ENCODE data around the gene SCMH1. TPM values are rescaled to one million over a fixed set of nuclear protein-coding genes. Genes with fewer than 3 reads are reported as not detected.
"Not testable (repeated sequence)": the region's sequence is repeated elsewhere in the genome, so short reads cannot be mapped to it uniquely, and the experiment has no call there.

The SCMH1 gene
- total RNA-seq, 6 experiments from 2014 or later, result 16.9 to 24.4 (median 21.7) TPM

DNA sequence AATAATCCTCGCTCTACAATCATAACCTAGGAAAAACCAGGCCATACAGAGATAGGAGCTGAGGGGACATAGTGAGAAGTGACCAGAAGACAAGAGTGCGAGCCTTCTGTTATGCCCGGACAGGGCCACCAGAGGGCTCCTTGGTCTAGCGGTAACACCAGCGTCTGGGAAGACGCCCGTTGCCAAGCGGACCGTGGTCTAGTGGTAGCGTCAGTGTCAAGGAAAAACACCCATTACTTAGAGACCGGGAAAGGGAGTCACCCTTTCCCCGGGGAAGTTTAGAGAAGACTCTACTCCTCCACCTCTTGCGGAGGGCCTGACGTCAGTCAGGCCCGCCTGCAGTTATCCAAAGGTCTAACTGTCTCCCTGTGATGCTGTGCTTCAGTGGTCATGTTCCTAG, 124.9 kb downstream of the SCMH1 start:
- H3K36me3 Mint-ChIP-seq (ENCODE audit: low read depth), result peaks cover 17% of the 10 kb centered on the region
- TF ChIP-seq, protein P1, sequence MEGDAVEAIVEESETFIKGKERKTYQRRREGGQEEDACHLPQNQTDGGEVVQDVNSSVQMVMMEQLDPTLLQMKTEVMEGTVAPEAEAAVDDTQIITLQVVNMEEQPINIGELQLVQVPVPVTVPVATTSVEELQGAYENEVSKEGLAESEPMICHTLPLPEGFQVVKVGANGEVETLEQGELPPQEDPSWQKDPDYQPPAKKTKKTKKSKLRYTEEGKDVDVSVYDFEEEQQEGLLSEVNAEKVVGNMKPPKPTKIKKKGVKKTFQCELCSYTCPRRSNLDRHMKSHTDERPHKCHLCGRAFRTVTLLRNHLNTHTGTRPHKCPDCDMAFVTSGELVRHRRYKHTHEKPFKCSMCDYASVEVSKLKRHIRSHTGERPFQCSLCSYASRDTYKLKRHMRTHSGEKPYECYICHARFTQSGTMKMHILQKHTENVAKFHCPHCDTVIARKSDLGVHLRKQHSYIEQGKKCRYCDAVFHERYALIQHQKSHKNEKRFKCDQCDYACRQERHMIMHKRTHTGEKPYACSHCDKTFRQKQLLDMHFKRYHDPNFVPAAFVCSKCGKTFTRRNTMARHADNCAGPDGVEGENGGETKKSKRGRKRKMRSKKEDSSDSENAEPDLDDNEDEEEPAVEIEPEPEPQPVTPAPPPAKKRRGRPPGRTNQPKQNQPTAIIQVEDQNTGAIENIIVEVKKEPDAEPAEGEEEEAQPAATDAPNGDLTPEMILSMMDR (IDR thresholded peaks at IDR 0.05), result peak; percentile 36
- H3K4me3 Mint-ChIP-seq; DNase-seq; H3K27me3 Mint-ChIP-seq (ENCODE audit: insufficient read depth); H3K27ac Mint-ChIP-seq; H3K9me3 Mint-ChIP-seq; H3K4me1 Mint-ChIP-seq (ENCODE audit: low read depth): not testable (repeated sequence)

DNA sequence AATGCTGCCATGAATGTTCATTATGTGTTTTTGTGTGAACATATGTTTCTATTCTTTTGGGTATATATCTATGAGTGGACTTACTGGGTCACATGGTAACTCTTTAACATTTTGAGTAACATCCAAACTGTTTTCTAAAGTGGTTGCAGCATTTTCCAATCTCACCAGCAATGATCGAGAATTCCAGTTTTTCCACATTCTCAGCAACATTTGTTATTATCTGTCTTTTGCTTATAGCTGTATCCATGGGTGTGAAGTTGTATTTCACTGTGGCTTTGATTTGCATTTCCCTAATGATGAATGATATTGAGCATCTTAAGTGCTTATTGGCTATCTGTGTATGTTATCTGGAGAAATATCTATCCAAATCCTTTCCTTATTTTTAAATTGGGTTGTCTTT, 131.4 kb downstream of the SCMH1 start:
- Mint-ChIP-seq H3K36me3 (ENCODE audit: low read depth) (peaks cover 11% of the 10 kb centered on the region; the same call in 1 of the 2 replicates), H3K4me1 (ENCODE audit: low read depth) (peaks cover 37% of the 10 kb centered on the region), H3K27me3 (ENCODE audit: insufficient read depth) (no peaks in the 10 kb centered on the region; the same call in 1 of the 2 replicates), H3K4me3 (no peak overlapping the region; the same call in 1 of the 2 replicates), H3K27ac (peak overlapping the region; percentile 92; the same call in 1 of the 2 replicates), H3K9me3 (no peaks in the 10 kb centered on the region)
- DNase-seq, result no peak
- TF ChIP-seq, protein P1 (IDR thresholded peaks at IDR 0.05), result no peak

DNA sequence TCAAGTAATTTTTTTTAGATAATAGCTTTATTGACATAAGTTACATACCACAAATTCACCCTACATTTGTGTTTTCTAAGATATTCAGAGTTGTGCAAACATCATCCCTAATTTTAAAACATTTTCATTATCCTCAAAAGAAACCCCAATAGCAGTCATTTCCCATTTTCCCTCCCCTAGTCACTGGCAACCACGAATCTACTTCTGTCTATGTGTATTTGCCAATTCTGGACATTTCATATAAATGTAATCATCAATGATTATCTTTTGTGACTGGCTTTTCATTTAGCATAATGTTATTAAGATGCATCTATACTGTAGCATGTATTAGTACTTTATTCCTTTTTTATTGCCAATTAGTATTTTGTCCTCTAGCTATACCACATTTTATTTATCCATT, 131.8 kb downstream of the SCMH1 start:
- Mint-ChIP-seq H3K9me3 (no peaks in the 10 kb centered on the region), H3K27ac (peak overlapping the region; percentile 92), H3K36me3 (ENCODE audit: low read depth) (peaks cover 9% of the 10 kb centered on the region; the same call in 1 of the 2 replicates), H3K27me3 (ENCODE audit: insufficient read depth) (no peaks in the 10 kb centered on the region; the same call in 1 of the 2 replicates), H3K4me3 (peak overlapping the region; percentile 71), H3K4me1 (ENCODE audit: low read depth) (peaks cover 37% of the 10 kb centered on the region)
- no peak for DNase-seq
- TF ChIP-seq, protein P1 (IDR thresholded peaks at IDR 0.05), result no peak

- Mint-ChIP-seq H3K27me3 (ENCODE audit: insufficient read depth) (no peaks in the 10 kb centered on the region; the same call in 1 of the 2 replicates), H3K4me1 (ENCODE audit: low read depth) (peaks cover 37% of the 10 kb centered on the region), H3K36me3 (ENCODE audit: low read depth) (peaks cover 9% of the 10 kb centered on the region; the same call in 1 of the 2 replicates), H3K9me3 (no peaks in the 10 kb centered on the region), H3K27ac (peak overlapping the region; percentile 92), H3K4me3 (peak overlapping the region; percentile 71)
- peak; percentile 86 for DNase-seq
- TF ChIP-seq, protein P1 (IDR thresholded peaks at IDR 0.05), result no peak
These were observed 132.6 kb downstream of the SCMH1 start for GRCh38 chr1:41109310-41110197.

- peaks cover 37% of the 10 kb centered on the region for H3K4me1 Mint-ChIP-seq (ENCODE audit: low read depth)
- peak overlapping the region; percentile 92 for H3K27ac Mint-ChIP-seq
- TF ChIP-seq, protein P1 (IDR thresholded peaks at IDR 0.05), result no peak
- peak; percentile 1 for DNase-seq
- peaks cover 9% of the 10 kb centered on the region; the same call in 1 of the 2 replicates for H3K36me3 Mint-ChIP-seq (ENCODE audit: low read depth)
- no peaks in the 10 kb centered on the region; the same call in 1 of the 2 replicates for H3K27me3 Mint-ChIP-seq (ENCODE audit: insufficient read depth)
- peak overlapping the region; percentile 70 for H3K4me3 Mint-ChIP-seq
- H3K9me3 Mint-ChIP-seq, result no peaks in the 10 kb centered on the region
These were observed 133.3 kb downstream of the SCMH1 start for GRCh38 chr1:41108696-41109275.

All from HFFc6 (cell line).